SW 1271 (cell line): ENCODE data around the gene TRMT1.
"Not testable (repeated sequence)": the region's sequence is repeated elsewhere in the genome, so short reads cannot be mapped to it uniquely, and the experiment has no call there.

ENCODE experiments used
- DNase-seq, 2 experiments: peaks; one replicate each; lab custom pipeline; 2025; lab: John Stamatoyannopoulos, UW

TRMT1 gene

DNA sequence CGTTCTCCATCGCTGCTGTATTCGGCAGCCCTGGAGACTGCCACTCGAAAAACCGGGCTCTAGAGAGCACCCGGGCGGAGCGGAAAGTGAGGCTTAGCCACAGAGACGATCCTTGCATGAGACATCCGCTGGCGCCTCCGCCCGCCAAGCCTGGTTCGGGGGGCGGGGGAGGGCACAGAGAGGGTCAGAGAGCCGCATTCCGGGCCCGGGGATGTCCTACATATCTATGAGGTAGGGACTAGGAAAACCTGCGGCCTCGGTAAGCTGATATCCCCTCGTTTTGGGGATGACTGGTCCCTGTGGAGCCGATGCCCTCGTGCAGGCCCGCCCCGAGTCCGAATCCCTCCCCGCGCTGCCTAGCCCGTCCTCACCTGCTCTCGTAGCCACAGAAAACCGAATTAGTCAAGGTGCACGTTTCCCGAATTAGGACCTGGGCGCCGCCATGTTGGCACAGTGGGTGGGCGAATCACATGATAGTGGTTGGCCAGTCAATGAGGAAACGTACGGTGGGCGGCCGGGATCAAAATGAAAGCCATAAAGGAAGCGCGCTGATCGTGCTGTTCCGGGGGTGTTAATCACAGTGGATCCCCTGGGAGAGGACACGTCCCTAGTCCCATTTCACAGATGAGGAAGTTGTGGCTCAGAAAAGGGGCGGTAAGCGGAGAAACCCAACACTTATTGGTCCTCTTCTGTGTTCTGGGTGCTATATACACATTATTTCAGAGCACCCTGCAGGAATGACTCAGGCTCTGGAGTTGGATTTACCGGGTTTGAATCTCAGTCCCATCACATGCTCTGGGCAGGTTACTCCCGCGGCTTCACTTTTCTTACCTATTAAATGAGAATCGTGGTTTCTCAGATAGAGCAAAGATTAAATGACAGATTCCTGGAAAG lies at the start of gene TRMT1:
TRMT1 (minus strand) TSS at position 459 of the 894 bp plus-strand sequence; CDS start at position 118, 341 bp downstream.
- DNase-seq: peak; percentile 74 to 92

DNA sequence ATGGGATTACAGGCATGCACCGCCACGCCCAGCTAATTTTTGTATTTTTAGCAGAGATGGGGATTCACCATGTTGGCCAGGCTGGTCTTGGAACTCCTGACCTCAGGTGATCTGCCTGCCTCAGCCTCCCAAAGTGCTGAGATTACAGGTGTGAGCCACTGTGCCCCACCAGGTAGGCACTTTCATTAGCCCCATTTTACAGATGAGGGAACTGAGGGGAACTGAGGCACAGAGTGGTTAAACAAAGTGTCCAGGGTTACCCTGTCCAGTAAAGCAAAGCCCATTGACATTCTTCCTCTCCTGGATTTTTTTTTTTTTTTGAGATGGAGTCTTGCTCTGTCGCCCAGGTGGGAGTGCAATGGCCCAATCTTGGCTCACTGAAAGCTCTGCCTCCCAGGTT lies 49.6 kb upstream of the TRMT1 start:
- DNase-seq: not testable (repeated sequence)

DNA sequence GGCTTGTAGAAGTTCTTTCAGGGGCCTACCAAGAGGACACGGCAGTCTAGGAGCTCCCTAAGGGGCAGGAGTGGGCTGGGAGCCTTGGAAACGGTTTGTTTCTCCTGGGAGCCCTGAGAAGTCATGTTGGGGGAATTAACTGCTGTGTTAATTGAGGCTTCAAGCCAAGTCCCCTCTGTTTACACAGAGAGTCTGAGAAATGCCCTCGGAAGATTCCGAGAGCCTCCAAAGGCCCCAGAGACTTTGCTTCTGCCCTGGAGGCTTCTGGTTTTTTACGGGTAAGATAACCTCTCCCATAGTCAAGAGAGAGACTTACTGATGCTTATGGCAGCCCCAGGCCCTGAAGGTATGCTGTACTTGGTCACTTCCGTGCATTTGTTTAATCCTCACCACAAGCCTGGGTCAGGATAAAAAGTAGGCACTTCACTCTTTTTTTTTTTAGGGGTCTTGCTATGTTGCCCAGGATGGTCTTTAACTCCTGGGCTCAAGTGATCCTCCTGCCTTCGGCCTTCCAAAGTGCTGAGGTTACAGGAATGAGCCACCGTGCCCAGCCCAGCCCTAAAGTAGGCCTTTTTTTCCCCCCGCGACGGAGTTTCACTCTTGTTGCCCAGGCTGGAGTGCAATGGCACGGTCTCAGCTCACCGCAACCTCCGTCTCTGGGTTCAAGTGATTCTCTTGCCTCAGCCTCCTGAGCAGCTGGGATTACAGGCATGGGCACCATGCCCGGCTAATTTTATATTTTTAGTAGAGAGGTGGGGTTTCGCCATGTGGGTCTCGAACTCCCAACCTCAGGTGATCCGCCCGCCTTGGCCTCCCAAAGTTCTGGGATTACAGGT lies 48.8 kb upstream of the TRMT1 start:
- DNase-seq: no peak

DNA sequence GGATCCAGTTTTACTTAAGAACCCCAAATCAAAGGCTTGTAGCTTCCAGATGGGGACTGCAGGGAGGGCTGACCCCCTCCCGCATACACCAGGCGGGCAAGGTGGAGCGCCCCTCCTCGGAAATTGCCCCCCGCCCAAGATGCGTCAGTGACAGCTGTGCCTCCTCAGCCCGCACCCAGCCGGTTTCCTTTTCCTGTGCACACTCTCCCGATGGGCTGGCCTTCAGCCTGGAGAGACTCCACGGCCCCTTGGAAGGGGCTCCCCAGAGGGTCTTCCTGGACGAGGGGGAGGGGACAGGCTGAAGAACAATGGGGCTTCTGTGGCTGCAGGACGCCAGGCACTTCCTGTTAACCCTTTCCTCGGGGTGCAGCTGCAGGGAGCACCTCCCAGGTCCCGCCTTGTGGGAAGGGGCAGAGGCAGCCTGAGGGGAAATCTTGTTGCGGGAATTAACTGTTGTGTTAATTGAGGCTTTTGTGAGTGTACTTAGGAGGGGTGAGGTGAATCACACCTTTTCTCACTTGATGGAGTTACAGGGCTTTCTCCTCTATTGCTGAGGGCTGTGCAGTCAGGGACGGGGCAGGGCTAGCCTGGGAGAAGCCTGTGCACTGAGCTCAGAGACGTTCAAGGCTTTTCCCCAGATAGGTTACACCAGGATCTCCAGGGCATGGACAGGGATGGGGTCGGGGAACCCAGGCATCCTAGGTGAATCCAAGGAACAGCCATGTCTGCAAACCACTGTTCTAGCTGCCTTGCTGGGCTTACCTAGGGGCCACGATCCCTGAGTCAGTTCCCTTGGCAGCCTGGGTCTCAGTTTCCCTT lies 48.0 kb upstream of the TRMT1 start:
- peak; percentile 64 to 80 for DNase-seq

DNA sequence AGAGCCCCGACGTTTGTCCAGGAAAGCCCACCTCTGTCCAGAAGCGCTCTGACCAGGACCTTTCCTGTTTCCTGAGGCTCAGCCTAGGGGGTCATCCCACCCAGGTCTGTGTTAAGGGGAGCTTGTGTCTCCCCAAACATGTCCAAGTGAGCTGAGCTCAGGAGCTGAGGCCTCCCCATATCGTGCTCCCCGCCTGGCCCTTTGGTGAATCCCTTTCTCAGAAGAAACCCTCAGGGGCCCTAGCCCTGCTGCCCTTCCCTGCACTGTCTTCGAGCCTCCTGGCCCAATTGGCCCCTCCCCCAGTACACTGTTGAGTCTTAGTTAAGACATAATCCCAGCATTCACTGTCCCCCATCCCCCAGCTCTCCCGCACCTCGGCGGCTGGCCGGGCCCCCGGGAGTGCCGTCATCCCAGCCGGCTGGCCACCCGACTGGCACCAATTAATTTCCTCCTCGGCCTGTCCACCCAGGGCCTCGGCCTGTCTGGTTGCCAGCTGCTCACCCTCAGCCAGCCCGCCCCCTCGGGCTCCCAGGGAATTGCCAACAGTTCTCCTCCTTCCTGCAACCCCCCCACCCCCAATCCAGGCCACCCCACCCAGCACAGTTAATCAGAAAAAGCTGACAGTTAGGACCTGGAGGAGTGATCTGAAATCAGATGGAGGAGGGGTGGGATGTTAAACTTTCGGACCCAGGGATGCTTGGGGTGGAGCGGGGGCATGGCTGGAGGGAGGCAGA lies 47.2 kb upstream of the TRMT1 start:
- DNase-seq: peak; percentile 70 to 84

DNA sequence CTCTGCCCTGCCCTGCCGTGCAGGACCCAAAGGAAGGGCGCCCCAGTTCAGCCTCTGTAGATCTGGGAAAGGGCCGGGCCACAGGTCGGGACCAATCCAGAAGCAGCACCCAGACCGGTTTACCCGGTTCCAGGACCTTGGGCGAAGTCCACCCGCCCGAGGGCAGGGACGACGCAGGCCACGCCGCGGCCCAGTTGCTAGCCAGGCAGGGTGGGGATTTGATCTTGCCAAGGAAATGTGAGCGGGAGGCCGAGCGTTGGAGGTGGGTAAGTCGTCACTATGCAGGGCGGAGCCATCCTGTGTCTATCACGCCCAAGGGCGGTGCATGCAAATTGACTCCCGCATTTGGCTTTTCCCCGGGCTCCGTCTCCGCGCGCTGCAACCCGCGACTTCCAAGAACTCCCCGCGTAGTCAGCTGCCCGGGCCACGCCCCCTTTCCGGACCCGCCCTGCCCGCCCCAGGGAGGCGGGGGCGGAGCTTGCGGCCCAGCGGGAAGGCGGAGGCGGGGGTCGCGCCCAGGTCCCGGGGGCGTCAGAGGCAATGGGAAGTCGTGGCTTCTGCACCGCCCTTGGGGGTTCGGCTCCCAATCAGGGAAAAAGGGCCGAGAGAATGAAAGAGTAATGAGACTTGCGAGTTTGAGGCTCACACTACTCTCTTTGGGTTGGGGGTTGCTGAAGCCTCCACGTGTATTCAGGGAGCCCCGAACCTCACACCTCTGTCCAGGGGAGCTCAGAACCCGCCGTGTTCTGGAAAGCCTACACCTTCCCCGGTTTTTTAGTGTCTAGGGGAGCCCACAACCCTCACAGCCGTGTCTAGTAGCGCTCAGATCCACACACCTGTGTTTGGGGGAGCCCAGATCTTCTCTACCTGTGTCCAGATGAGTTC lies 46.4 kb upstream of the TRMT1 start:
- peak; percentile 95 to 97 for DNase-seq

DNA sequence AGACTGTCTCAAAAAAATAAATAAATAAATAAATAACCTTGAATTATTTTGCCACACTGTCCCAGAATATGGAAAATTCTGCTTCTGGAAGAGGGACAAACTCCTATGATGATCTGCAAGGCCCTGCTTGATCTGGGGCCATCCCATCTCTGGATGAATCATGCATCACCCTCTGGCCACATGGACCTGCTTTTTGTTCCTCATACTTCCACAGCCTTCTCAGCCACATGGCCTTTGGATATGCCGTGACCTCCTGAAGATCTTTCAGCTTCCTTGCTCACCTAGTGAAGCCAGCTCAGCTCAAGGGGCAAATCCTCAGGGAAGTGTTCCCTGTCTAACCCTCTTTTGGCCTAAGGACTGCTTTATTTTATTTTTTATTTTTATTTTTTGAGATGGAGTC lies 44.0 kb upstream of the TRMT1 start:
- peak in 1 of 2 experiments; percentile 16 for DNase-seq

DNA sequence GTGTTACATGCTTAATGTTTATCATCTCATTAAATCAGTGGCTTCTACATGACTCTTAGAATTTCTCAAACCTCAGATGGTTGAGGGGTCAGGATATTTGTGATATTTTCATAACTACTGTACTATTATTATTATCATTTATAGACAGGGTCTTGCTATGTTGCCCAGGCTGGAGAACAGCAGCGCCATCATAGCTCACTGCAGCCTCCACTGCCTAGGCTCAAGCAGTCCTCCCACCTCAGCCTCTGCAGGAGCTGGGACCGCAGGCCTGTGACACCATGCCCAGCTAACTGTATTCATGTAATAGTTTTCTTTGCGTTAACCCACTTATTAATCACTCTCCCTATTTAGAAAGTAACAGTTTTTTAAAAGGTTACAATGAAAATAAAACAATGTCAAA lies 43.2 kb upstream of the TRMT1 start:
- DNase-seq: no peak

DNA sequence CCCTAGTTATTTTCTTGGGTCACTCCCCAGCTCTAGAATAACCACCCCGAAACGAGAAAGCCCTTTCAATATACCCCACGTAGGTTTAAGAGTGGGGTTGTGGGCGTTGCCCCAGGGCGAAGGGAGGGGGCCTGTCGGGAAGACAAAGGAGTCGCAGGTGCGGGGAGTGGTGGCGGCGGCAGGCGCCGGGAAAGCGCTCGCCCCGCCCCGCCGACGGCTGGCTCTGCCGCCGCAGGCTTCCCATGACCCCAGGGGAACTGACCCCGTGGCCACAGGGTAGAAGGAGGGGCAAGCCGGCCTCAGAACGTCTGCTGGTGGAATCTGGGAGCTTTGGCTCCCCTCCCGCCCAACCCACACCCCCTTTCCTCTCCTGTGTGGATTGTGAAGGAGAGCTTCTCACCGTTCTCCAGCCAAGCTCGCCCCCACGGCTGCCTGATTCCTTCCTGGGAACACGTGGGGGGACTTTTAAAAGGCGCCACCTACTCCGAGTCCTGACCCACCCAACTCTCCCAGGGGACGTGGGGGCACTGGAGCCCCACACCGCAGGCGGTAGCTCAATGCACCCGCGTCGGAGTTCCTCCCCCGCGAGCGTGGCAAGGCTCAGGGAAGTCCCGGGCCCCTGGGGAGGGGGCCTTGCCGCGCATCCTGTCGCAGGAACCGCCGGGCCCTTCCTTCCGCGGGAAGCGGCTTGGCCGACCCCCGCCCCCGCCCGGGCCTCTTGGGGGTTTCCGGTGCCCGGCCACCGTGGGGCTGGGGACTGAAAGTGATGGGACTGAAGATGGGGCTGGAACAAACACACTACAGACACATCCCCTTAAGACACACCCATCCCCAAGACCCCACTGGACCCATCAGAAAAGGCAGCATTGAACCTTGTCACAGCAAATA lies 39.2 kb upstream of the TRMT1 start:
- DNase-seq: peak; percentile 41 to 76

DNA sequence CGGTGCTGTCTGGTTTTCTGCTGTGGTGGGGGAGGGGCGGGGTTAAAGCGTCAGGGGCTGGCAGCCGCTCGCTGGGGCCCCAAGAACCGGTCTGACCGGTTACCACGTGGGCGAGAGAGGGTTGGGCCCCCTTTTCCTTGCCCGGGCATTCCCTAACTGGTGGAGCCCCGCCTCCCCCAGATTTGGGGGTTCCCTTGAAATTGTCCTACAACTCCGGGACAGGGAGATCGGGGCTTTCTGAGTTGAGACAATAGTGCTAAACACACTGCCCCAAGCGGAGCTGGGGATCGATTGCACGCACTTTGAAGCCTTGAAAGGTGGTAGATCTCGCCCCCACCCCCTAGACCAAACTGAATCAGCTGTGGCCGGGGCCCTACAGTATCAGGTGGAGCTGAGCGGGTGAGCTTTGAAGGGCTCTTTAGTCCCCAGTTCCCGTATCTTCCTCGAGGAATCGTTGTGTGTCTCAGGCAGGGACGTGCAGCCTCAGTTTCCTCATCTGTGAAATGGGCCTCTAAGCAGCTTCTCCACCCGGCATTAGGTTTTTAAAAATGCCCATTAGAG lies 38.5 kb upstream of the TRMT1 start:
- DNase-seq: peak; percentile 39 to 76

DNA sequence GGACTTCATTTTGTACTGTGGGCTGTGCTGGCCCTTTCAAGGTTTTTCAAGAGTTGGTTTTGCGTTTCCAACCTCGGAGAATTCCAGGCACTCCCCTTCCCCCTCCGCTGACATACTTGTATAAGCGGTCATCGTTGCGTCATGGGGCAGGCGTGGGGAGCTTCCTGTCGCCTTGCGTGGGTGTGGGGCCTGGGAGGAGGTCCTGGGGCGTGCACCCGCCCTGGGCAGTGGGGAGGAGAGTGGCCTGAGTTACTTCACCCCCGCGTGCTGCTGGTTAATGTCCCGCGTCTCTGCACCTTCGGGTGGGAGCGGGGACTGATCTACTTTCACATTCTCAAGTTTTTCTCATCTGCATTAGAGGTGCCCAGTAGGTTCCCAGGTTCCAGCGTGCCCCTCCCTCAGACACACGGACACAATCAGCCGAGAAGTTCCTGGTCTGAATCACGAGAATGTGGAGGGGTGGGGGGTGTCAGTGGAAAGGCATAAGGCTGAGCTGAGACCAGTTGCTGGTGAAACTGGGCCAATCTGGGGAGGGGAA lies 37.8 kb upstream of the TRMT1 start:
- DNase-seq: peak; percentile 47 to 65

DNA sequence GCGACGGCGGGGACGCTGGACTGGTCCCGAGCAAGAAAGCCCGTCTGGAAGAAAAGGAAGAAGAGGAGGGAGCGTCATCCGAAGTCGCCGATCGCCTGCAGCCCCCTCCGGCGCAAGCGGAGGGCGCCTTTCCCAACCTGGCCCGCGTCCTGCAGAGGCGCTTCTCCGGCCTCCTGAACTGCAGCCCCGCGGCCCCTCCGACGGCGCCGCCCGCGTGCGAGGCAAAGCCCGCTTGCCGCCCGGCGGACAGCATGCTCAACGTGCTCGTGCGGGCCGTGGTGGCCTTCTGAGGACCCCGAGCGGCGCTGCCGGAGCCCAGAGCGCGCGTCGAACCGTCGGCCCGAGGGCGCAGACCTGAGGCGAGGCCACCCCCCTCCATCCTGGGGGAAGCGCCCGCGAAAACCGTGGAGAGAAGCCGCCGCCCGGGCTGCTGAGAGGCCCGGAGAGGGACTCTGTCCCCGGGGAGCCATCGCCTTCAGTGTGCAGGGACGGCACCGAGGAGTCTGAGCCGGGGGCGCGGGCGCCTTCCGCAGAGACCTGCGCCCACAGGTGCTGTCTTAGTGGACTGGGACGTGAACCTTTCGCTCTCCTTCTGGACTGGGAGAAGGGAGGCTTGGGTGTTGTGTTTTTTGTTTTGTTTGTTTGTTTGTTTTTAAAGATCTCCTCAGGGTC lies 37.2 kb upstream of the TRMT1 start:
- DNase-seq: no peak

DNA sequence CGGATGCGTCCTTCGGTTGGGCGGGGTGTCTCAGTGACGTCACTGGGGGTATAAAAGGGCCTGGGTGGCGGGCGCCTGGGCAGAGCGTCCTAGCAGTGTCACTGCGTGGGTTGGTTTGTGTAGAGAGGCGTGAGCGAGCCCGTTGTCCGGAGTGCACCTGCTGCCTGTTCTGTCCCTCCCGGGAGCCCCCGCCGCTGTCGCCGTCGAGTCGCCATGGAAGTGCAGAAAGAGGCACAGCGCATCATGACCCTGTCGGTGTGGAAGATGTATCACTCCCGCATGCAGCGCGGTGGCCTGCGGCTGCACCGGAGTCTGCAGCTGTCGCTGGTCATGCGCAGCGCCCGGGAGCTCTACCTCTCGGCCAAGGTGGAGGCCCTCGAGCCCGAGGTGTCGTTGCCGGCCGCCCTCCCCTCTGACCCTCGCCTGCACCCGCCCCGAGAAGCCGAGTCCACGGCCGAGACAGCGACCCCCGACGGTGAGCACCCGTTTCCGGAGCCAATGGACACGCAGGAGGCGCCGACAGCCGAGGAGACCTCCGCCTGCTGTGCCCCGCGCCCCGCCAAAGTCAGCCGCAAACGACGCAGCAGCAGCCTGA lies 36.5 kb upstream of the TRMT1 start:
- peak; percentile 73 to 93 for DNase-seq

DNA sequence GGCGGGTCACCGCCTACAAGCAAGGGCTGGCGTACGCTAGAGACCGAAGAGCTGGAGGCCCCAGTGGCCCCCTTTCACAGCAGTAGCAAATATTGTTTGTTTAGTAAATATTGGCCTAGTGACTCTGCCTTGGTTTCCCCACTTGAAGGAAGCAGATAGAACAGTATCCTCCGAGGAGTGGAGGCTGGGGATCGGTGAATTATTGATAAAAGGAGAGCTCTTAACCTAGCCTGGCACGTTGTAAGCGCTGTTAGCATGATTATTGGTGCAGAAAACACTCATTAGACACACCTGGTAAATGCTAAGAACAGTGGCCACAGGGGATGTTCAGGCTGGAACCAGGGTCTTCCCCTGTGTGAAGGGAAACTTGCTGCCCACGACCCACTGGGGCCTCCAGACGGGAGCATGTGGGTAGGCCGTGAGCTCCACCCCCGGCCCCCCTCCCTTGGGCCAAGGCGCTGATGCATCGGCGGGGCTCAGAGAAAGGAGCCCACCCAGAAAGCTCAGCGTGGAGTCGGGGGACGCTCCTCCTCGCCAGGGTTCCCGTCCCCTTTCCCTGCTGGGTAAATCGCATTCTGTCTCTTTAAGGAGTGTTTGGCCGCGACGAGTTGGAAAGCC lies 35.9 kb upstream of the TRMT1 start:
- no peak for DNase-seq

DNA sequence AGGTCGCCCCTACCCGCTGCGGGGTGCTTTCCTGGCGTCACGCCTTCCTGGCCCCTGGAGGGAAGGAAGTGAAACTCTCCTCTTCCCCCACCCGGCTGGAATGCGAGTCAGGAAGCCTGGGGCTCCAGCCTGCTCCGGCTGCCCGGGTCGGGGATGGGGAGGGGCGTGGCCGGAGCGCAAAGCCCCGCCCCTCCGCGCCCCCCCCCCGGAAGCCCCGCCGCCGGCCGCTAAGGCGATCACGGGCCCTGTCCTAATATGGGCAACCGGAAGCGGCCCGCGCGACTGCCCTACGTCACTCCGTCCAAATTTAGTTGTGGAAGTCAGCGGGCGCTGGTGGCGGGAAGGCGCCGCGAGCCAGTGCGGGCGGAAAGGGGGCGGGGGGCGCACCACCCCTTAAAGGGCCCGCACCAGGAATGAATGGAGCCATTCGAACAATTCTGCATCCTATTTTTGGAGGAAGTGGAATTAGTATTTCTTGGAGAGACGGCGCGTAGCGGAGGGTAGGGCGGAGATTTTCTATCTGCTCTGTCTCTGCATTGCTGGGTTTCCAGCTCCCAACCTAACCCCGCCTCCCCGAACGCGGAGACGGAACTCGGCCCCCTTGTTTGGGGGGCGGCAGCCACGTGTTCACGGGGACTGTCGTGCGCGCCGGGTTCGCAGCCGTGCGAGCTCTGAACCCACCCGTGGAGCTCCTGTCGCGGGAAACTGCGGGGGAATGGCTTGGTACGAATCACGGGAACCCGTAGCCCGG lies 35.2 kb upstream of the TRMT1 start:
- DNase-seq: peak; percentile 95 to 97

DNA sequence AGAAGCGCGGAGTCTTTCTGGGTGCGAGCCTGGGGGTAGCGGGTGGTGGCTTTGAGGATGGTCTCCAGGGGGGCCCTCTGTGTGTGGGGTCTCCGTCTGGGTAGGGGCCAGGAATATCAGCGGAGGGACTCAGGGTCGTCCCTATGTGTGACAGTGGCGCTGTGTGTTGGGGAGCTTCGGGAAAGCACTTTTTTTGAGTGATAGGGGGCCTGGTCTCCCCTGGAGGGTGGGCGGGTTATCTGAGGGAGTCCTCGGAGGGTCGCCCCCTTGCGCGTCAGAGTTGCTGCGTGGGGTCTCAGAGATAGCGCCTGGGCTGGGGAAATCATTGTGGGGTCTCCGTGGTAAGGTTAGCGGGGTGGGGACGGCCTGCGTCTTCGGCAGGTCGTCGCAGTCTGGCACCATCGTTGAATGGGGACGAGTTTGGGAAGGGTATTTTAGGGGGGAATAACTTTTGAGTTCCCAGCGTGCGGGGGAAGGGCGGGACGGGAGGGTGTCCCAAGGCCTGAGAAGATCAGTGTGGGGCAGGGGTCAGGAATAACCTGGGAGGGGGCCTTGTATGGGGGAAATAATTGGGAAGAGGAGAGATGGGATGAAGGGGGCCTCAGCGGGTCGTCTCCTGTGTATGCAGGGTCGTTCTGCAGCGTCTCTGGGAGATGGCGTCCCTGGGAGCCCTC lies 34.5 kb upstream of the TRMT1 start:
- no peak for DNase-seq
